Measurements from ENCODE around the gene LOXL1. TPM values are rescaled to one million over a fixed set of nuclear protein-coding genes. Genes with fewer than 3 reads are reported as not detected.

LOXL1 gene
- polyA plus RNA-seq, 1 experiment = 92.9 TPM

DNA sequence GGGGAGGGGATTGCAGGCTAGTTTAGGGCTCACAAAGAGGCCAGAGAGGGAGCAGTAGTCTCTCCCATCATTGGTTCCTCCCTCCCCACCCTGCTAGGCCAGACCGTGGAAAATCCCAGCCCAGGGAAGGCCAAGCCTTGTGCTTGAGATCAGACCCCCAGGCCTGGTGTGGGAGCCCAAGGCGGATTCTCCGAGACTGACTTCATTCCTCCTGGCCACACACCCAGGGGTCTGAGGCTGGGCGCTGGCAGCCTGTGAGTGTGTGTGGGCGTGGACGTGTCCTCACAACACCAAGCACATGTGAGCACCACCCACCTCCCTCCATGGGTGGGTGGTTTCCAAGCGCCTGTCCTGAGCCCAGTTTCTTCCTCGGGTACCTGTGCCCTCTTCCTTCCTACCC is 4.1 kb downstream of the LOXL1 start:
- peak; percentile 84 for DNase-seq (ENCODE audit: low read depth)
- TF ChIP-seq, protein P1, sequence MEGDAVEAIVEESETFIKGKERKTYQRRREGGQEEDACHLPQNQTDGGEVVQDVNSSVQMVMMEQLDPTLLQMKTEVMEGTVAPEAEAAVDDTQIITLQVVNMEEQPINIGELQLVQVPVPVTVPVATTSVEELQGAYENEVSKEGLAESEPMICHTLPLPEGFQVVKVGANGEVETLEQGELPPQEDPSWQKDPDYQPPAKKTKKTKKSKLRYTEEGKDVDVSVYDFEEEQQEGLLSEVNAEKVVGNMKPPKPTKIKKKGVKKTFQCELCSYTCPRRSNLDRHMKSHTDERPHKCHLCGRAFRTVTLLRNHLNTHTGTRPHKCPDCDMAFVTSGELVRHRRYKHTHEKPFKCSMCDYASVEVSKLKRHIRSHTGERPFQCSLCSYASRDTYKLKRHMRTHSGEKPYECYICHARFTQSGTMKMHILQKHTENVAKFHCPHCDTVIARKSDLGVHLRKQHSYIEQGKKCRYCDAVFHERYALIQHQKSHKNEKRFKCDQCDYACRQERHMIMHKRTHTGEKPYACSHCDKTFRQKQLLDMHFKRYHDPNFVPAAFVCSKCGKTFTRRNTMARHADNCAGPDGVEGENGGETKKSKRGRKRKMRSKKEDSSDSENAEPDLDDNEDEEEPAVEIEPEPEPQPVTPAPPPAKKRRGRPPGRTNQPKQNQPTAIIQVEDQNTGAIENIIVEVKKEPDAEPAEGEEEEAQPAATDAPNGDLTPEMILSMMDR (IDR thresholded peaks at IDR 0.05; ENCODE audit: insufficient read depth, low read depth, low read length) = no peak
- ChIA-PET CTCF (interaction anchor here (1.0 to 1.3 kb wide), 2 partner anchors 21 to 23 kb away, joined by 3 read pairs; no protein-coding TSS in a partner anchor), POLR2A (no interaction called here)
- Histone ChIP-seq H3K27me3 (ENCODE audit: control insufficient read depth, insufficient read depth, low read length) (no peaks in the 10 kb centered on the region), H3K4me3 (ENCODE audit: low read depth, low read length) (no peak overlapping the region), H3K36me3 (ENCODE audit: control insufficient read depth, insufficient read depth, low read length) (peaks cover 5% of the 10 kb centered on the region)

DNA sequence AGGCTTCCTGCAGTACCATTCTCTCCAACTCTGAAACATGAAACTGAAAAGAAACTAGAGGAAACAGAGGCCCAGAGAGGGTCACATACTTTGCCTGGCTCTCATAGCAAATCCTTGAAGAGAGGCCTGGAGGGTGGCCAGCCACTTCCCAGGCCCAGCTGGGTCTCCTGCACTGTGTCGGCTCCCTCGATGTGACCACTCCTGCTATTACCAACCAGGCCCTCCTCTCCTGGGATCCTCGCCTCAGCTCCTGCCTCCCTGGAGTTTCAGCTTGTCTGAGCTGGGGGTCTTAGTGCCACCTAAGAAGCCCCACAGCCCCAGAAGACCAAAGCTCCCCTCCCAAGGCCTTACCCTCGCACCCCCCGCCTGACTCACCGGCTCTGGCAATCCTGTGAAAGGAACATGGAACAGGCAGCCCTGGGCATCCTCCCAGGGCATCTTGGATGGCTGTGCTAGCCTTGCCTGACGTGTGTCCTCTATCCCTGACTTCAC is 4.6 kb downstream of the LOXL1 start:
- CTCF ChIA-PET = interaction anchor here (1.0 kb wide), 1 partner anchor 20 kb away, joined by 3 read pairs; no protein-coding TSS in a partner anchor
- no peak overlapping the region for H3K4me3 ChIP-seq (ENCODE audit: low read depth, low read length)
- POLR2A ChIA-PET = no interaction called here
- H3K36me3 ChIP-seq (ENCODE audit: control insufficient read depth, insufficient read depth, low read length) = peaks cover 5% of the 10 kb centered on the region
- H3K27me3 ChIP-seq (ENCODE audit: control insufficient read depth, insufficient read depth, low read length) = no peaks in the 10 kb centered on the region
- DNase-seq (ENCODE audit: low read depth) = no peak
- TF ChIP-seq, protein P1 (IDR thresholded peaks at IDR 0.05; ENCODE audit: insufficient read depth, low read depth, low read length) = no peak

DNA sequence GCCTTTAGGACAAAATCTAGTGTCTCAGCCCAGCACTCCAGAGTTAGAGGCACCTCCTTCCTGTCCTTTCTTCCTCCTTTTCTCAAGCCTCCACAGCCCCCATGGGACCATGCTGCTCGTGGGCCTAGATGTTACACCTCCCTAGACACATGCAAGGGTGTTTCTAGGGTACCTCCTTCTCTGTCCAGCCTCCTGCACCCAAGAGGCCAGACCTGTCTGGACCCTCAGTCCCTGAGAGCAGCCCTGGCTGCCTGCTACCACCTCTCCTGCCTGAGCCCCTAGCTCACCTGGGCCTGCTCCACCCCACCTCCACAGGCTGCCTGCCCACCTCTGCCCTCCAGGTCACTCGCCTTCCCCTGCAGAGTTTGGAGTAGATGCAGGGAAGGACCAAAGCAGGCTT is 5.2 kb downstream of the LOXL1 start:
- H3K4me3 ChIP-seq (ENCODE audit: low read depth, low read length) = no peak overlapping the region
- no peak for DNase-seq (ENCODE audit: low read depth)
- TF ChIP-seq, protein P1 (IDR thresholded peaks at IDR 0.05; ENCODE audit: insufficient read depth, low read depth, low read length) = no peak
- H3K36me3 ChIP-seq (ENCODE audit: control insufficient read depth, insufficient read depth, low read length) = peaks cover 5% of the 10 kb centered on the region
- ChIA-PET CTCF (interaction anchor here (1.0 kb wide), 1 partner anchor 20 kb away, joined by 3 read pairs; no protein-coding TSS in a partner anchor), POLR2A (no interaction called here)
- H3K27me3 ChIP-seq (ENCODE audit: control insufficient read depth, insufficient read depth, low read length) = no peaks in the 10 kb centered on the region

DNA sequence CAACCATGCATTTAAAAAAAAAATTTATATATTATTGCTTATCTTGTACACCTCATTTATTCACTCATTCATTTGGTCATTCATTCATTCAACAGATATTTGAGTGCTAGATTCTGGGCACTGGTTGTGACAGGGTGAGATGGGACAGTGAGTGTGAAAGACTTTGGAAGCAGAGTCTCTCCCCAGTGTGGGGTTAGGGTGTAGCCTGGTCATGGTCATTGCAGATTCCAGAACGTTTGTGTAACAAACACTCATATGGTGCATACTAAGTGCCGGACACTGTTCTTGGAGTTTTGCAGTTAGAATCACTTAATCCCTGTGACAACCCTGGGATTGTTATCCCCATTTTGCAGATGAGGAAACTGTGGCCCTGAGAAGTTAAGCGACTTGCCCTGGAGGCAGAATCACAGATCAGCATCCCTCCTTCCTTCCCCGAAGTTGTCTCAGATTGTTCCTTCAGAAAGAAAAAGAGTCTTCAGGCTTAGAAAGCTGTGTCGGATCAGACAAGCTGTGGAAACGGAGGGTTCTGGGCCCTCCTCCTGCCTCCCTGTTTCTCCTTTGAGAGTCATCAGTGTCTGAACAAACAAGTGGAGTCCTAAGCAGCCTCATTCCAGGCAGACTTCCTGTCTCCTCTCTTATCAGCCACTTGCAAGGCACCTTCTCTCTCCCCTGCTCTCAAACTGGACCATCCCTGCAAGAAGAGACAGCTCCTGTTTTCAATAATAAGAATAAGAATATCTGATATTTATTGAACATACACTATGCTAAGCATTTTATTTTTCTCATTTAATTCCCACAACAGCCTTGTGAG is 6.3 kb downstream of the LOXL1 start:
- CTCF ChIA-PET = interaction anchor here (1.5 to 1.8 kb wide), 2 partner anchors 17 to 24 kb away, joined by 3 to 5 read pairs; no protein-coding TSS in a partner anchor

DNA sequence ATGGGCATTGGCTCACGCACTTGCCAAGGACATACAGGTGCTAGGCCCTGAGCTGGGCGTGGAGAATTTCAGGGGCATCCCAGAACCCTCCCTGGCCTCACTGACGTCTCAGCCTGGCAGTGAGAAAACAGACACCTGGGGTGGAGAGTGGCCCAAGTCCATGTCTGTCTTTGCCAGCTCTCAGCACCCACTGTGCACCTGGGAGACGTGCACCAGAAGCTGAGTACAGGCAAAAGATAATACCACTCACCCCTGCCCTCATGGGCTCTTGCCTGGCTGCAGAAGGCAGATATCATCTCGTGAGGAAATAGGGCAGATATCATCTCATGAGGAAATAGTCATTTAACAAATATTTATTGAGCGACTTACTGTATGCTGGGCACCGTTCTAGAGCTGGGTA is 8.0 kb downstream of the LOXL1 start:
- H3K36me3 ChIP-seq (ENCODE audit: control insufficient read depth, insufficient read depth, low read length) = peaks cover 6% of the 10 kb centered on the region
- no peak overlapping the region for H3K4me3 ChIP-seq (ENCODE audit: low read depth, low read length)
- CTCF ChIA-PET = no interaction called here
- TF ChIP-seq, protein P1 (IDR thresholded peaks at IDR 0.05; ENCODE audit: insufficient read depth, low read depth, low read length) = no peak
- DNase-seq (ENCODE audit: low read depth) = no peak
- H3K27me3 ChIP-seq (ENCODE audit: control insufficient read depth, insufficient read depth, low read length) = no peaks in the 10 kb centered on the region
- POLR2A ChIA-PET = no interaction called here

More for the DNA sequence above, 6.3 kb downstream of the LOXL1 start:
- TF ChIP-seq, protein P1 (IDR thresholded peaks at IDR 0.05; ENCODE audit: insufficient read depth, low read depth, low read length) = no peak
- Histone ChIP-seq H3K4me3 (ENCODE audit: low read depth, low read length) (no peak overlapping the region), H3K27me3 (ENCODE audit: control insufficient read depth, insufficient read depth, low read length) (no peaks in the 10 kb centered on the region), H3K36me3 (ENCODE audit: control insufficient read depth, insufficient read depth, low read length) (peaks cover 5% of the 10 kb centered on the region)
- POLR2A ChIA-PET = no interaction called here
- DNase-seq (ENCODE audit: low read depth) = no peak
